Mucosa of rectum (tissue), 2 donors: ENCODE measurements around the gene ROPN1.
"Not testable (repeated sequence)": the region's sequence is repeated elsewhere in the genome, so short reads cannot be mapped to it uniquely, and the experiment has no call there.

ENCODE experiments used
- H3K27ac ChIP-seq, 2 donors: one replicate each; pipeline ENCODE4 v1.7.0; 2013; ENCODE audit warnings: inconsistent platforms in 2 of 2, low read depth in 2 of 2, low read length in 2 of 2
- H3K27me3 ChIP-seq, 2 donors: one replicate each; pipeline ENCODE4 v1.7.0; 2013; ENCODE audit warnings: low read length in 2 of 2; ENCODE audit not compliant: control insufficient read depth in 2 of 2, insufficient read depth in 2 of 2
- H3K36me3 ChIP-seq, 2 donors: one replicate each; pipeline ENCODE4 v1.7.0; 2013; ENCODE audit warnings: low read length in 2 of 2; ENCODE audit not compliant: control insufficient read depth in 2 of 2, insufficient read depth in 2 of 2
- H3K4me1 ChIP-seq, 2 donors: one replicate each; pipeline ENCODE4 v1.7.0; 2013; ENCODE audit warnings: low read length in 2 of 2, mild to moderate bottlenecking in 1 of 2; ENCODE audit not compliant: control insufficient read depth in 2 of 2, insufficient read depth in 2 of 2
- H3K4me3 ChIP-seq, 2 donors: one replicate each; pipeline ENCODE4 v1.7.0; 2013; ENCODE audit warnings: low read length in 2 of 2
- H3K9ac ChIP-seq, 2 donors: one replicate each; pipeline ENCODE4 v1.7.0; 2013; ENCODE audit warnings: low read length in 2 of 2, low read depth in 1 of 2, mild to moderate bottlenecking in 1 of 2
- H3K9me3 ChIP-seq, 2 donors: one replicate each; pipeline ENCODE4 v1.7.0; 2013; ENCODE audit warnings: low read length in 2 of 2; ENCODE audit not compliant: control insufficient read depth in 2 of 2
- donor health status: healthy.
- donor health status: Normal muscosa, but diverticular disease.

ROPN1 gene

DNA sequence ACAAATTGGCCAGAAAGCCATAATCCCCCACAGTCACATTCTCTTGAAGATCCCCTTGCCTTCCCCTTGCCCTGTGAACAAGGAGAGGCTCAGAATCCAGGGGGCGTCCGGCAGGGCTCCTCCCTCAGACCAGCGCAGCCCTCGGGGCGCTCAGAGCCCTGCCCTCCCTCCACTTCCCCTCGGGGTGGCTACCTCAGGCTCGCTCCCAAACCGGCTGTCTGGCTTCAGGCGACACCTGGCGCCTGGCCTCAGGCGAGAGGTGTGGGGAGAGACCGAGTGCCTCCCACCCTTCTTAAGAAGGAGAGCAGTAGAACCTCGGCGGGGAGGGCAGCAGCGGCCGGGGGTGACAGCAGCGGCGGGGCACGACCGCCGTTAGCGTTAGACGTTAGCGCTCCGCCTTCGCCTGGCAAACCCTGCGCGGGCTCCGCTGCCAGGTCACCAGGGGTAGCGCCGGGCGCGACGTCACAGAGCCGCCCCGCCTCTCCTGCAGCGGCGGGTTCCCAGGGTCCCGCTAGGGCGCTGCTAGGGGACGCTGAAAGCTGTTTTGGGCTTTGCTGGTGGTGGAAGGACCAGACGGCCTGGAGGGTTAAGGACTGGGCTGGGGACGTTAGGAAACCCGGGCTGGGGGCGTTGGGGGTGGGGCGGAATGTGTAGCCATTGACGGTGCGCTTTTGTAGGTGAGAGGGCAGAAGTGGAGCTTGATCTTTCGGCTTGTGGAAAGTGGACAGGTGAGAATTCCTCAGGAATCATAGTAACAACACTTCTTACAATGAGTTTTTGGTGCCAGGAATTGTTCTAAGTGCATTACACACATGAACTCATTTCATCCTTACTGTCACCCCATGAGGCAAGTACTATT lies at the start of gene ROPN1:
TSS of gene ROPN1 (minus strand) at position 395 of the 859 bp plus-strand sequence. CDS start 11,643 bp downstream, outside the sequence.
- H3K36me3 ChIP-seq, H3K4me3 ChIP-seq, H3K27me3 ChIP-seq, H3K9ac ChIP-seq, H3K27ac ChIP-seq, H3K9me3 ChIP-seq, H3K4me1 ChIP-seq: not testable (repeated sequence)

GRCh38 chr3:124041553-124041952 lies 49.6 kb upstream of the ROPN1 start:
- Histone ChIP-seq H3K9me3 (no peaks in the 10 kb centered on the region), H3K27ac (peak overlapping the region; percentile 40 to 68), H3K27me3 (no peaks in the 10 kb centered on the region), H3K4me1 (peaks cover 3 to 9% of the 10 kb centered on the region in 2 donors), H3K4me3 (no peak overlapping the region), H3K9ac (peak overlapping the region in 1 of 2 donors; percentile 23), H3K36me3 (no peaks in the 10 kb centered on the region)

DNA sequence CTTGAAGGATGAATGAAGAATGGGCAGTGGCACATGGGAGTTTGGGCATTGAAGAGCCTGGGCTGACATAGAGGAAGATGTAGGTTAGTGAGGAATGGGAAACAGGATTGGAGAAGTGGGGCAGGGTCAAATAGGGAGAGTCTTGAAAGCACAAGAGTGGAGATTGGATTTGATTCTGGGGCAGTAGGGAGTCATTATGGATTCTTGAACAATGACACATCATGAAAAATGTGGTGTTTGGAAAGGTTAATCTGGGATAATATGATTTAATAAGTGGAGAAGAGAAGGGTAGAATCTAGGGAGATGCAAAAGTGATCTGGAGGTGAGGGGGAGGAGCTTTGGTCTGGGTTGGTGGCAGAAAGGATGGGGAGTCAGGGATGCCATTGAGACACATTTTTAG lies 45.4 kb upstream of the ROPN1 start:
- H3K9ac ChIP-seq = no peak overlapping the region
- H3K27me3 ChIP-seq = peaks cover 2 to 8% of the 10 kb centered on the region in 2 donors
- H3K4me3 ChIP-seq = no peak overlapping the region
- H3K4me1 ChIP-seq = peaks cover 6 to 12% of the 10 kb centered on the region in 2 donors
- H3K27ac ChIP-seq = no peak overlapping the region
- no peaks in the 10 kb centered on the region for H3K36me3 ChIP-seq
- H3K9me3 ChIP-seq = no peaks in the 10 kb centered on the region

DNA sequence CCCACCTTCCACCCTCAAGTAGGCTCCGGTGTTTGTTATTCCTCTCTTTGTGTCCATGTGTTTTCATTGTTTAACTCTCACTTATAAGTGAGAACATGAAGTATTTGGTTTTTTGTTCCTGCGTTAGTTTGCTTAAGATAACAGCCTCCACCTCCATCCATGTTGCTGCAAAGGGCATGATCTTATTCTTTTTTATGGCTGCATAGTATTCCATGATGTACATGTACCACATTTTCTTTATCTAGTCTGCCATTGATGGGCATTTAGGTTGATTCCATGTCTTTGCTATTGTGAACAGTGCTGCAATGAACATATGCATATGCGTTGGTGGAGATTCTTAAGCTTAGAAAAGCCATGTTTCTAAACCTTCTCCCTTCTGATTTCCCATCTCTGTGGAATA lies 44.3 kb upstream of the ROPN1 start:
- not testable (repeated sequence) for H3K4me3 ChIP-seq, H3K27me3 ChIP-seq

GRCh38 chr3:124035463-124036121 lies 43.7 kb upstream of the ROPN1 start:
- Histone ChIP-seq H3K4me1 (peaks cover 3% of the 10 kb centered on the region in 2 donors), H3K9ac (no peak overlapping the region), H3K4me3 (no peak overlapping the region), H3K9me3 (no peaks in the 10 kb centered on the region), H3K27ac (no peak overlapping the region), H3K27me3 (peaks cover 2 to 8% of the 10 kb centered on the region in 2 donors), H3K36me3 (no peaks in the 10 kb centered on the region)

More for the DNA sequence above, 44.3 kb upstream of the ROPN1 start:
- H3K9me3 ChIP-seq, H3K4me1 ChIP-seq, H3K36me3 ChIP-seq, H3K9ac ChIP-seq, H3K27ac ChIP-seq: not testable (repeated sequence)

DNA sequence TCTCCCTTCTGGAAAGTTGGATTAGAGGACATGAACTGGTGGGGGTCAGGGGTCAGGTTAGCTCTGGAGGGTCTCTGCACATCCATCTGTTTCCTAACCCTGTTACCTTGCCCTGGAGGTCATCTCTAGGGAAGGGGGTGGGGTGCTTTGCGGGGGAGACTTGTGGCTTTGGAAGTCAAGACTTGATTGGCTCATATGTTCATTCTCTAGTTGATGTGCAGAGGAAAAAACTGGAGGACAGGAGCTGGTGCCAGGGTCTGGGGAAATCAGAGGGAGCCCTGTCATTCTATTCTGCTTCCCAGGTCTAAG lies 42.9 kb upstream of the ROPN1 start:
- Histone ChIP-seq H3K9ac (no peak overlapping the region), H3K27ac (no peak overlapping the region), H3K9me3 (no peaks in the 10 kb centered on the region), H3K36me3 (no peaks in the 10 kb centered on the region), H3K27me3 (peaks cover 2 to 8% of the 10 kb centered on the region in 2 donors), H3K4me1 (peaks cover 3% of the 10 kb centered on the region in 2 donors), H3K4me3 (peak overlapping the region in 1 of 2 donors; percentile 78)

- peak overlapping the region; percentile 58 to 72 for H3K9ac ChIP-seq
- peaks cover 3% of the 10 kb centered on the region in 2 donors for H3K4me1 ChIP-seq
- peaks cover 2 to 8% of the 10 kb centered on the region in 2 donors for H3K27me3 ChIP-seq
- no peak overlapping the region for H3K27ac ChIP-seq
- peak overlapping the region; percentile 77 to 78 for H3K4me3 ChIP-seq
- no peaks in the 10 kb centered on the region for H3K36me3 ChIP-seq
- H3K9me3 ChIP-seq = no peaks in the 10 kb centered on the region
These were observed 42.3 kb upstream of the ROPN1 start for GRCh38 chr3:124034016-124034843.

- Histone ChIP-seq H3K4me3 (peak within 1 kb of the TSS; percentile 77 to 78), H3K36me3 (no peaks in the 10 kb centered on the region), H3K4me1 (peaks cover 3% of the 10 kb centered on the region in 2 donors), H3K27me3 (peaks cover 2 to 8% of the 10 kb centered on the region in 2 donors), H3K9me3 (no peaks in the 10 kb centered on the region), H3K27ac (peak within 1 kb of the TSS; percentile 48 to 53), H3K9ac (peak within 1 kb of the TSS; percentile 61 to 72)
These were observed 41.6 kb upstream of the ROPN1 start, which contains the start of gene KALRN for GRCh38 chr3:124033360-124034015. TSS of gene KALRN (plus strand) at chr3:124033369.

DNA sequence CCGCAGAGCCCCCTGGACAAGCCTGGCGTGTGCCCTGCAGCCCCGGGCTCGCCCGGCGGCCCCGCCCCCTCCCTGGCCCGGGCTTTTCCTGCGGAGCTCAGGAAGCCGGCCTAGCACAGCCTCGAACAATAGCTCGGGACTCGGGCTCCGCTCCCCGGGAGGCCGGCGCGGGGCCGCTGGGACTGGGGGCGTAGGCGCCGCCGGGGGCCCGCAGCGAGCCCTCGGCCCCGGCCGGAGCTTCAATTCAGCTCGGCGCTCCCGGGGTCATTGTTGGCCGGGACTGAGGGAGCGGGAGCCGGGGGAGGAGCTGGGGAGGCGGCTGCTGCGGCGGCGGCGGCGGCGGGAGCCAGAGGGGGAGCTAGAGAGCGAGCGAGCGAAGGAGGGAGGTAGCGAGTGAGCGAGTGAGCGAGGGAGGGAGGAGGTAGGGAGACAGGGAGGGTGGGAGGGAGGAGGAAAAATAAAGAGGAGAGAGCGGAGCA lies 41.0 kb upstream of the ROPN1 start:
- Histone ChIP-seq H3K36me3 (no peaks in the 10 kb centered on the region), H3K4me3 (peak overlapping the region; percentile 77 to 78), H3K9me3 (no peaks in the 10 kb centered on the region), H3K27me3 (peaks cover 2 to 8% of the 10 kb centered on the region in 2 donors), H3K4me1 (peaks cover 3% of the 10 kb centered on the region in 2 donors), H3K9ac (peak overlapping the region; percentile 61 to 72), H3K27ac (peak overlapping the region; percentile 48 to 53)
